HuH-7 (cell line): Measurements from ENCODE around the gene LANCL2.
"Not testable (repeated sequence)": the region's sequence is repeated elsewhere in the genome, so short reads cannot be mapped to it uniquely, and the experiment has no call there.

ENCODE experiments used
- DNase-seq: peaks from one replicate; pipeline ENCODE4 v3.0.0; 2011; ENCODE audit warnings: low spot score

LANCL2 gene

DNA sequence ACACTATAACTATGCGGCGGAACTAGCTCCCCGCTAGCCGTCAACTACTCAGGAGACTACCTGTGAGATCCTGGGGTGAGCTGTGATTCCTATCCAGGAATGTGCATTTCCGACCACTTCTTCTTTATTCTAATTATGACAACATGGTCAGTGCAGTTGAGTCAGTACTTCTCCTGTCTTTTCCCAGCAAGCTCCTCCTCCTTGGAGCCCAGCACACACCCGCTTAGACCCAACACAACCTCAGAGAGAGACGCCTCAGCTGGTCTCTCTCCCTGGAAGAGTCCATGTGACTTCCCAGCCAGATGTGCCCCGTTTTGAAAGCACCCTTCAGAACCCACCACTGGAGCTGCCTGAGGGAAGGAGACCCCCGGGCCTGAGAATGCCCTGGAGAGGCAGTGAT lies 106.5 kb downstream of the LANCL2 start:
- DNase-seq: not testable (repeated sequence)

DNA sequence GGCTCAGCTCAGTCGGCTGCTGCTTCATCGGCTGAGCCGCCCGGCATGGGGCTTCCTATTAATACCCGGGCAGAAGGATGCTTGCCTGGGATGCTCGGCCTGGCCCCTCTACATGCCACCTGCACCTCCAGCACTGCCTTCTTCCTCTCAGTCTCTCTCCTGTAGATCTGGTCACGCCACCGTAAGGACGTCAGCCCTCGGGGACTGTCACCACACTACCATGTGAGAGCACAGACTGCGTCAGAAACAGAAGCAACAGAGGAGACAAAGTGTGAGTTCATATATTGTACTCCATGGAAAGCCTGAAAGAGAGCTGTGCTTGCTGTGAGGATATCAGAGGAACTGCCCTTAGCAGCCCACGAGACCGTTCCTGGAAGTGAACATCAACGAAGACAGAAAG lies 107.3 kb downstream of the LANCL2 start:
- DNase-seq: not testable (repeated sequence)

DNA sequence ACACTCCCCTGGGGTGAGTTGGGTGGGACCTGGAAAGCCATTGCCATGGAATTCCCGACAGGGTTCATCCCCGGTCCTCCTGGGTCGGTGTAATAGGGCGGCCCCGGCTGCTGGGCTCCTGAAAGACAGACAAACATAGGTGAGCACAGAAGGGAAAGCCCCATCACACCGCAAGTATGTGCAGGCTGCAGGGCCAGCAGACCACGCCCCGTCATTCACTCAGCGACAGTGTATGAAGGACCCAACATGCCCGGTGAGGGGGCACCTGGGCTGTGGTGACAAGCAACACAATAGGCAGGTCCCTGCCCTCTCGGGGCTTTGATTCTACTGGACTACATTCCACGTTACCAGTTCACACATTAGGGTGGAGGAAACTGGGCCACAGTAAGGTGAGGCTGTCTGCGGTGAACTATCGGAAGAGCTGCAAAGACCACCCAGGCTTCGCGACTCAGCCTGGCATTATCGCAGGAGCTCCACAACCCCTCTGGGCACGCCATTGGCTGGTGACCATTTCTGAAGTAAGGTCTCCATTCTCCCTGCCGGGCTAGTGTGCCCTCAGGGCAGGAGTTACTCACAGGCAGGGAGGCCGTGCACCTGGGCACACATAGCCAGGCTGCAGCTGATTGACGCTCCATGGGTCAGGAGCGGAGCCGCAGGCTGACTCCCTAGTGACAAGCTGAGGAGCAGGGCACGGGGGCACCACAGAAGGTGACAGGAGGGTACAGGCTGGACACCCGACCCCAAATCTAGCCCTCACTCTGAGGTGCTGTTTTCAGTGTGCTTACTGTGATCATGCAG lies 108.0 kb downstream of the LANCL2 start:
- no peak for DNase-seq

DNA sequence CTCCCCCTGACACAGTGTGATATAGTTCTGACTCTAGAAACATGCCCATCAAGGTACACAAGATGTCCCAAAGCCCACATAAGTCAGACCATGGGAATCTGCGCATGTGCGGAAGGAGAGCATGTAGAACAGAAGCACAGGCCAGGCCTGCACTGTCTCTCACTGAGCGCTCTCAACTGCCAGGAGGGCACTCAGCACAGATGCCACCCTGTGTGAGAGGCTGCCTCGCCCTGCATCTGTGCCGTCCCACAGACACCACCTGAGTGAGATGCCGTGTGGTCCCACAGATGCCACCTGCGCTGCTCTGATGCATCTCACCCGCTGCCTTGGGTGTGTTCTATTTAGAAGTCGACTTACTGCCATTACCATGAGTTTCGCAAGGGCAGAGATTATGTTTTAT lies 108.8 kb downstream of the LANCL2 start:
- no peak for DNase-seq

DNA sequence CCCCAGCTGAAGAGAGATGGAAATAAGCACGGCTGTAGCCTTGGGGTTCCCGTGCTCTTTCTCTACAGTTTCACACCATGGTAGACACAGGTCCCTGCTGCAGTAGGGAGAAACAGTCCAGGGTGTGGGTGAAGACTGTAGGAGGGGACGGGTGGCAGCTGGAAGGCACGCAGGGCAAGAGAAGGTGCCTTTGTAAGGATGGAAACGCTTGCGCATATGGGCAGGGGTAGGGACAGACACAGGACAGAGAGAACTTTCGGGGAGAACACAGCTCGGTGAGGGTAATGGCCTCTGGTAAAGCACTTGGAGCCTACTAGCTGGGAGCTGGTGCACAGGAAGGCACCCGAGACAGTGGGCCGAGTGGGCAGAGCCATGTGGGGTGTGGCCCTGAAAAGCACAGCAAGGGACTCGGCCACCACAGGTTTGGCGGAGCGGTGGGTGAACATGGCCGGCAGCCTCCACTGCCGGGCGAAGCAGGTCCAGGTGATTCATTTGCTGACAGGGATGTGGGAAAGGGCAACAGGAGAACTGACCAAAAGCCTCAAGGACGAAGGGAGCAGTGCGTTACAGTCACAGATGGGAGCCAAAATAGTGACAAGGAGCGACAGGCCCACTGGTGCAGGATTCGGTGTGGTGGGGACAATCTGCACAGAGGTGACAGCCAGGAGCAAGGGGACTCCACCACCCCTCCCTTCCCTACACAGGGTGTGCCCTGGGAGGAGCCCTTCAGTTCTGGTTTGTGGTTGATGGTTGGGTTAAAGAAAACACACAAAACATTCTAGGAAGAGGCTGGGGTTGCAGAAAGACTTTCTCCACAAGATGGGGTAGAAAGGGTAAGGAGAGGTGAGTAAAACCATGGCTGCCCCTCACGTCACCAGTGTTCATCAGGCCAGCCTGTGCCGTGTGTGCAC lies 110.1 kb downstream of the LANCL2 start:
- no peak for DNase-seq

DNA sequence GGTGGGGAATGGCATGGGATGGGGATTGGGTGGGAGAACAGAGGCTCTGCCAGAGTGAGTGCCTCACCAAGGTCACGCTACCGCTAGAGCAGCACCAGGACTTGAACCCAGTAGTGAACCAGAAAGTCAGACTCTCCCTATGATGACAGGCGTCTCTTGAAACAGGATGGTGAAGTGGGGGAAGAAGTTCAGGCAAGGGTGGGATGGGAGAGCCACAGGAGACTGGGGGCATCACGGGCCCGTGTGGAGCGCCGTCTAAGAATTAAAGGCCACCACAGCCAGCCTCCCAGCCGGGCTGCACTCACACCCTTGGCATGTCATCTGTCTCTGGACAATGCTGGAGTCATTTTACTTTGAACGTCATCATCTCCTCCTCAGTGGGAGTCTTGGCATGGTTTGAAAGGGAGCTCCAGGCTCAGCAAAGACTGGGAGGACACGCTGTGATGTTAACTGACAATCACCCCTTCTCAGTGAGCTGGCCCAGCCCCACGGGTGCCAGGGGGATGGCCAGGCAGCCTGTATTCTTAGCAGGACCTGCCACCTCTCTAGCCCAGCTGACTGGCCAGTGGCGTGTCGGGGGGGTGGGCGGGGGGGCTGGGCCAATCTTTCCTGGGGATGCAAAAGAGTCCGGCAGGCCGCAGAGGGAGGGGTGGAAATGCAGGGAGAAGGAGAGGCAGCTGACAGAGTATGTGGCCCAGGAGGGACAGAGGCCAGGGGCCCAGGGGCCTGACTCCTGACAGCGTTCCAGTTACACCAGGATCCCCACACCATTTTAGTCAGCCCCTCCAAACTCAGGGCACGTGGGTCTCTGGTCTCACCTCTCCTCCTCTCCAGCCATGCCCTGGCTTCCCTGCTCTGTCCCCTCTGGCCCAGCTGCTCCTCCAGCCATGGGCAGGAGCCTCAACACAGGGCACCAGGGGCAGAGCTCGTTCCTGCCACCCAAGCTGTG lies 111.0 kb downstream of the LANCL2 start:
- DNase-seq: no peak

DNA sequence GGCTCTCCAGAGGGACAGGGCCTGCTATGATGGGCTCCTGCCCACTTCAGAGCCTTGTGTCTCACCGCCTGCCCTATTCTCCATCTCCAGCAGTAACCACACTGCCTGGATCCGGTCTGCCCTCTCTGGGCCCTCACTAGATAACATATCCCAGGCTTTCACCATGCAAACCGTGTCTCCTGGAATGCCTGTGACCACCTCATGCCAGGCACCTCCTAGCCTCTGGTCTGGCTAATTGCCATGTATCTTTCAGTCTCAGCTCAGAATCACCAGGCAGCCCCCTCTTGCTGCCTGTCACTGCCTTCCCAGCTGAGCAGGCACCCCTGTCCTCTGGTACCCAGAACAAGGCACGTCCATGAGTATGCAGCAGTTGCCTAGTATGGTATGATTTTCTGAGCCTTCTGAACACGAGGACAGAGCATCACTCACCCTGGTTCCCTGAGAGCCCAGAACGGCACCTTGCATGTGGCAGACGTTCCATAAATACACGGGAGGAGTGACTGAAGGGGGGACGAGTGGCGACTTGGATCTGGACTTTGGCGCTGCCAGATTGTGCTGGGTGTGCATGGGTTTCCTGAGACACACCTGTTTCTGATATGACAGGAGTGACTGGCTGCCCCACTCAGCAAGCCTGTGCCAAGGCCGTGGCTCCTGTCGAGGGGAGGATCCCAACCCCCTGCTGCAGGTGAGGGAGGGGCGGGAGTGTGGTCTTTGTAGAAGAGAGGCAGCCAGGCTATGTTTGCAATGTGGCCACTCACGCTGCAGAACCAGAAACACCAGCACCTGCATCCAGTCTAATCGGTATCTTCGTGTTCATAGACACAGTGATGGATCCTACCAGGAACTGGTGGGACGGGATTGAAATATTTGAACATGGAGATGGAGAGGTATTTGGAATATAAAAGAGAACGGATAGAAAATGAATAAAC lies 112.0 kb downstream of the LANCL2 start:
- no peak for DNase-seq

DNA sequence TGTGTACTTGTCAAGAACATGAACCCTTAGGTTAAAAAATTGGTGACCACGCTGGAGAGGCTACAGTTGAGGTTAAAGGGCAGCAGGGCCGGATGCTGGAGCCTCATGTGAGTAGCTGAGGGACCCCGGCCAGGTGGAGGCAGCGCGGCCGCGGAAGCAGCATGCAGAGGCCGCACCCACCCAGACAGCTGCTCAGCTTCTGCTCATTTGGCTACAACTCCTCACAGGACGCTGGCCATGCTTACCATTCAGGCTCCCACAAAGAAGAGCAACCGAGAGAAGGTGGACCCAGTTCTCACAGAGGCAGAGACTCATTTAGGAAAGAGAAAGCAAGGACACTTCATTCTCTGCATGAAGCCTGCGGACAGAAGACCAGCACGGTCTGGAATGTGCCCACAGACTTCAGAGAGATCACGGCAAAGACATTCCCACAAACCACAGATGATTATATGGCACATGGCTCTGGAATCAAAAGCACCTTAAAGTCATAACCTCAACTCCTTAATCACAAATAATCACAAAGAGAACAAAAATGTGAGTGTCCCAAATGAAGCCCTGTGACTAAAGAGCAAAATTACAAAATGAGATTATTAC lies 112.7 kb downstream of the LANCL2 start:
- DNase-seq: no peak

DNA sequence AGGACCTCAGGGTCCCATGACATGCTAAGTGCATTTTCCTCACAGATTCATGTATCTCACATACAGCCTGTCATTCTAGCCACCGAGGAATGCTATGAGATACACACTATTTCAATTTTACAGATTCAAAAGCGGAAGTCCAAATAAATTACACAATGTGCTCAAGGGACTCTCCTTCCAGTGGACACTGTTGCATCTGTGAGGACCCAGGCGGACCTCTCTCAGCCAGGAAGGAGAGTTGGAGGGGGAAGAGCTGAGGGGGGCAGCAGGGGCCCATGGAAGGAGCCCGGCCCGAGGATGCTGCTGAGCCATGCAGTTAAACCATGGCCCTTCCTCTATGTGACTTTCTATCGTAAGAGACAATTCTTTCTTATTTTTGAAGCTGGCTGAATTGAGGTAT lies 113.6 kb downstream of the LANCL2 start:
- DNase-seq: no peak

- no peak for DNase-seq
Observed at GRCh38 chr7:55481155-55481554, 116.0 kb downstream of the LANCL2 start.

DNA sequence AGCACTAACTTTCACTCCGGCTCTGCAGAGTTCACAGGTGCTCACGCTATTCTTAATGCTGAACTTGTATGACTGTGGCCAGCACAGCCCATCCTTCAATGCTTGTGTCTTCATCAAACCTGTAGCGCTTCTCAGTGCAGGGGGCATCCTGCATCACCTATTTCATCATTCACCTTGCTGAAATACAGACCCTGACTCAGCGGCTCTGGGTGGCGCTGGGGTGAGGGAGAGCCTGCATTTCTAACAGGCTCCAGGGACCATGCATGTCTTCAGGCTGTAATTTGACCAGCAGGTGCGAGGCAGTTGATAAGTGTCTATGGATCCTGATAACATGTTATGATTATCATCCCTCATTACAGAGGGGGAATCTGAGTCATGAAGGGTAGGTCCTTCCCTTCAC lies 117.9 kb downstream of the LANCL2 start:
- no peak for DNase-seq
